Body of pancreas (tissue), 4 donors: ENCODE data around the gene SELENOT. TPM values are rescaled to one million over a fixed set of nuclear protein-coding genes. Genes with fewer than 3 reads are reported as not detected.

Source experiments
- ATAC-seq: fragments of 150-250 bp; one replicate; pipeline ENCODE4 v1.9.1; 2016
- DNase-seq, 4 donors: peaks; one replicate each; pipeline ENCODE4 v3.0.0-alpha.2; 2019
- H3K27ac ChIP-seq, 4 donors: fragments of 200-600 bp; sonication (generic); 1 replicate in 3 of 4; 2 replicates in 1 of 4; pipeline versions ENCODE4 v1.5.1 to v1.6.1; 2016 to 2019; ENCODE audit warnings: mild to moderate bottlenecking in 1 of 4, mixed read lengths in 1 of 4, moderate library complexity in 1 of 4
- H3K27me3 ChIP-seq, 2 donors: fragments of 200-600 bp; sonication (generic); one replicate each; pipeline ENCODE4 v1.6.0; 2016; ENCODE audit warnings: mild to moderate bottlenecking in 1 of 2
- H3K36me3 ChIP-seq, 2 donors: fragments of 200-600 bp; sonication (generic); replicated peaks in 1 of 2; 2 replicates each; pipeline ENCODE4 v1.5.1; 2016; ENCODE audit warnings: low read depth in 2 of 2; ENCODE audit not compliant: insufficient read depth in 1 of 2
- H3K4me1 ChIP-seq: fragments of 200-600 bp; sonication (generic); one replicate; pipeline ENCODE4 v1.6.0; 2016
- H3K4me3 ChIP-seq, 2 donors: fragments of 200-600 bp; sonication (generic); 1 replicate in 1 of 2; 2 replicates in 1 of 2; pipeline ENCODE4 v1.5.1; 2016 to 2019
- H3K9me3 ChIP-seq, 3 donors: fragments of 200-600 bp; sonication (generic); 1 replicate in 2 of 3; 2 replicates in 1 of 3; pipeline ENCODE4 v1.5.1; 2016
- CTCF ChIP-seq, 7 experiments: fragments of 450-650 bp in 4 of 7; fragments of 200-600 bp in 3 of 7; sonication (generic) in 3 of 7; IDR thresholded peaks; one replicate each; pipeline ENCODE4 v1.5.1; 2016 to 2019; ENCODE audit warnings: antibody characterized with exemption in 7 of 7
- POLR2A ChIP-seq, 3 donors: fragments of 450-650 bp; IDR thresholded peaks; one replicate each; pipeline ENCODE4 v1.6.1; 2016; ENCODE audit warnings: antibody characterized with exemption in 3 of 3, mild to moderate bottlenecking in 2 of 3
- WGBS, 2 donors: methylation state at CpG; one replicate each; pipeline ENCODE4 v1.1.5; 2017; 5-methylcytosine and 5-hydroxymethylcytosine counted together
- intact Hi-C: fragments of 100-400 bp; cut with DNase I; formaldehyde crosslinking; loops from one replicate; pipeline ENCODE4 v1.15.1; 2023
- total RNA-seq, 2 donors: library from RNA; depleted of rRNA; stranded (reverse); fragments of >200 nt; gene quantifications; one replicate each; pipeline ENCODE4 v1.1.0, GENCODE V29; 2016

SELENOT gene
- total RNA-seq, 2 donors from 2014 or later, result 20.2 to 21.4 TPM

DNA sequence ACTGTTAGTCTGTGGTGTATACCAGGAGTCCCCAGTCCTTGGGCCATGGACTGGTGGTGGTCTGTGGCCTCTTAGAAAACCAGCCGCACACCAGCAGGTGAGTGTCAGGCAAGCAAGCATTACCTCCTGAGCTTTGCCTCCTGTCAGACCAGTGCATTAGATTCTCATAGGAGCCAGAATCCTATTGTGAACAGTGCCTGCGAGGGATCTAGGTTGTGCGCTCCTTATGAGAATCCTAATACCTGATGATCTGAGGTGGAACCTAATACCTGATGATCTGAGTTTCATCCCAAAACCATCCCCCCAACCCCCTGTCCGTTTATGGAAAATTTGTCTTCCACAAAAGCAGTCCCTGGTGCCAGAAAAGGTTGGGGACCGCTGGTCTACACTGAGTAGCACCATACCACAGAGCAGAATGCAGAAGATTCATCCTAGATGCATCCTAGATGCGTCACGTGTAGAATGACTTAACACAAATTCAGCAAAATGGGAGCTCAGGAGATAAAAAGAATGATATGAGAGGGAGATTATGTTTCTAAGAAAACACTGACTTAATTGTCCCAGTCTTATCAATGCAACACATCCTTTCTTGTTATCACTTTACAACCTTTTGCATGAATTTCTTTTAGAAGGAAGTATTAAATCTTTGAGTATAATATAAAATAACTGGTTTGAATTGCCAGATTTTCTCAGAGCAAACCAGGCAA is 28.5 kb downstream of the SELENOT start:
- TF ChIP-seq CTCF (IDR thresholded peaks at IDR 0.05) (no peak), POLR2A (IDR thresholded peaks at IDR 0.05) (no peak)
- peaks cover 3% of the 10 kb centered on the region for H3K4me1 ChIP-seq
- H3K27ac ChIP-seq, result no peak overlapping the region
- H3K36me3 ChIP-seq, result peaks cover 3 to 10% of the 10 kb centered on the region in 2 donors
- no peaks in the 10 kb centered on the region for H3K27me3 ChIP-seq
- H3K4me3 ChIP-seq, result no peak overlapping the region
- ATAC-seq (no peak), DNase-seq (no peak)
- no peaks in the 10 kb centered on the region for H3K9me3 ChIP-seq
- WGBS, 2 donors, result 89% methylated on average over 7 of the region's 7 CpGs
- intact Hi-C loops, result no loop called here

DNA sequence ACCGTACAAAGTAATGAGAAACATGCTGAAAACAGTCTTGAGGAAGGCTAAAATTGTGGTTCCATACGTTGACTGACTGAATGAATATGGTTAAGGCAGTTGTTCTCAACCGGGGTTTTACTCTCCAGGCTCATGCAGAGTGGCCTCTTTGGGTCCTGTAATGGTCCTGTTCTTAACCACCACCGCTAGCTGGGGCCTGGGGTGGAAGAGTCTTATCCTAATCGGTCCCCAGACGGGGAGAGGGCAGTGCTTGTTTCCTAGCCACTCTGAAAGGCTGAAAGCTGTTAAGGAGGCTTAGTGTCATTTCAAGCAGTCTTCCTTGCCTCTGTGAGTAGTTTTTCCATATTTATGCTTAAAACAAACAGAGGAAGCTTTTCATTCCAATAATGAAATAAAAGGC is 32.0 kb downstream of the SELENOT start:
- ATAC-seq, result no peak
- Histone ChIP-seq H3K36me3 (no peaks in the 10 kb centered on the region), H3K27ac (no peak overlapping the region), H3K27me3 (no peaks in the 10 kb centered on the region), H3K4me1 (peaks cover 3% of the 10 kb centered on the region), H3K9me3 (no peaks in the 10 kb centered on the region), H3K4me3 (no peak overlapping the region)
- no peak for TF ChIP-seq CTCF (IDR thresholded peaks at IDR 0.05)
- TF ChIP-seq POLR2A (IDR thresholded peaks at IDR 0.05), result no peak
- DNase-seq, result no peak
- 48 to 63% methylated on average over 6 of the region's 6 CpGs for WGBS, 2 donors
- intact Hi-C loops, result no loop called here

DNA sequence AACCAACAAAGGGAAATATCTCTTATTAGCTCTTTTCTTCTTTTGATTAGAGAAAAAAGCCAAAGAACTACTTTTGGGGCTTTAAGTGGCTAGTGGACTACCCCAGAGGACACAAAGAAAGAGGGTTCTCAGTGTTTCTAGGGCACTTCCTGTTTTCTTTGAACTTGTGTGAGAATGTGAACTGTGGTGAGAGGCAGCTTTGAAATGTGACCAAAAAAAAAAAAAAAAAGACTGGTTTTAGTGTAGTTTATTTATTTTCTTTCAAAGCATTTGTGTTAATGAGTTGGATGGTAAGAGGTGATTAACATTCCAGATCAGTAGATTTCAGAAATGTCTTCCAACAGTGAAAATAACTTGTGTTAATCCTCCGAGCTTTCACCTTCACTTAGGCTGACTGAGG is 32.4 kb downstream of the SELENOT start:
- no peak overlapping the region for H3K4me3 ChIP-seq
- TF ChIP-seq CTCF (IDR thresholded peaks at IDR 0.05) (no peak), POLR2A (IDR thresholded peaks at IDR 0.05) (no peak)
- 41 to 88% methylated on average over 1 of the region's 1 CpG for whole genome bisulfite sequencing, 2 donors
- H3K9me3 ChIP-seq, result no peaks in the 10 kb centered on the region
- peaks cover 3% of the 10 kb centered on the region for H3K4me1 ChIP-seq
- intact Hi-C loops, result no loop called here
- ATAC-seq (no peak), DNase-seq (no peak)
- H3K27me3 ChIP-seq, result no peaks in the 10 kb centered on the region
- no peaks in the 10 kb centered on the region for H3K36me3 ChIP-seq
- no peak overlapping the region for H3K27ac ChIP-seq

GRCh38 chr3:150636258-150636657 is 33.1 kb downstream of the SELENOT start:
- intact Hi-C loops, result no loop called here
- 81 to 83% methylated on average over 5 of the region's 5 CpGs for WGBS, 2 donors
- H3K27ac ChIP-seq, result no peak overlapping the region
- no peaks in the 10 kb centered on the region for H3K9me3 ChIP-seq
- H3K36me3 ChIP-seq, result no peaks in the 10 kb centered on the region
- no peak for TF ChIP-seq CTCF (IDR thresholded peaks at IDR 0.05)
- TF ChIP-seq POLR2A (IDR thresholded peaks at IDR 0.05), result no peak
- H3K4me1 ChIP-seq, result peaks cover 3% of the 10 kb centered on the region
- H3K27me3 ChIP-seq, result no peaks in the 10 kb centered on the region
- DNase-seq (no peak), ATAC-seq (no peak)
- H3K4me3 ChIP-seq, result no peak overlapping the region

DNA sequence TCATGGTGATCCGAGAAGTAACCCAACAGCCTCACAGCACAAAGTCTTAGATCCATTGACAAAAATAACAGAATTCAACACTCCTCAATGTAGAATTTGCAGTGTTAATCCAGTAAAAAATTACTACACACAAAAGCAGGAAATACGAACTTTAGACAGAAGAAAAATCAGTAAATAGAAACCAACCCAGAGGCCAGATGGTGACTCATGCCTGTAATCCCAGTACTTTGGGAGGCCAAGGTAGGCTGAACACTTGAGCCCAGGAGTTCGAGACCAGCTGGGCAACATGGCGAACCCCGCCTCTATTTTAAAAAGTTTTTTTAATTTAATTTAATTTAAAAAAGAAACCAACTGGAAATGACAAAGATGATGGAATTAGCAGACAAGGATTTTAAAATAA is 36.1 kb downstream of the SELENOT start:
- intact Hi-C loops, result no loop called here
- no peaks in the 10 kb centered on the region for H3K9me3 ChIP-seq
- ATAC-seq, result no peak
- no peak overlapping the region for H3K27ac ChIP-seq
- no peak for DNase-seq
- H3K36me3 ChIP-seq, result no peaks in the 10 kb centered on the region
- H3K4me1 ChIP-seq, result peaks cover 3% of the 10 kb centered on the region
- 78 to 84% methylated on average over 5 of the region's 5 CpGs for WGBS, 2 donors
- H3K4me3 ChIP-seq, result no peak overlapping the region
- no peaks in the 10 kb centered on the region for H3K27me3 ChIP-seq
- TF ChIP-seq POLR2A (IDR thresholded peaks at IDR 0.05), result no peak
- TF ChIP-seq CTCF (IDR thresholded peaks at IDR 0.05), result no peak
